Lung (tissue), 12 donors: Measurements from ENCODE around the gene CFAP45. TPM values are rescaled to one million over a fixed set of nuclear protein-coding genes. Genes with fewer than 3 reads are reported as not detected.

Experiments used
- ATAC-seq: fragments of 200-7000 bp; cut with Tn5 transposase; one replicate; pipeline ENCODE4 v1.9.1; 2020; ENCODE audit warnings: moderate number of reproducible peaks; ENCODE audit not compliant: insufficient read depth, low FRiP score
- DNase-seq, 3 donors: peaks; one replicate each; pipeline ENCODE4 v3.0.0-alpha.2; 2013 to 2017
- H3K27ac ChIP-seq, 2 donors: one replicate each; pipeline ENCODE4 v1.5.1; 2013; ENCODE audit warnings: mild to moderate bottlenecking in 2 of 2, moderate library complexity in 2 of 2, control low read depth in 1 of 2, inconsistent platforms in 1 of 2, low read depth in 1 of 2, low read length in 1 of 2
- H3K27me3 ChIP-seq, 3 donors: one replicate each; pipeline ENCODE4 v1.5.1; 2013; ENCODE audit warnings: low read length in 2 of 3; ENCODE audit not compliant: control insufficient read depth in 3 of 3, insufficient read depth in 3 of 3
- H3K36me3 ChIP-seq, 4 donors: one replicate each; pipeline ENCODE4 v1.5.1; 2013; ENCODE audit warnings: low read length in 4 of 4, mild to moderate bottlenecking in 1 of 4, moderate library complexity in 1 of 4; ENCODE audit not compliant: control insufficient read depth in 4 of 4, insufficient read depth in 4 of 4
- H3K4me1 ChIP-seq, 5 donors: one replicate each; pipeline ENCODE4 v1.5.1; 2013; ENCODE audit warnings: low read length in 5 of 5, mild to moderate bottlenecking in 2 of 5, moderate library complexity in 1 of 5; ENCODE audit not compliant: control insufficient read depth in 5 of 5, insufficient read depth in 5 of 5
- H3K4me3 ChIP-seq: one replicate; pipeline ENCODE4 v1.5.1; 2013; ENCODE audit warnings: mild to moderate bottlenecking, control low read depth, moderate library complexity
- H3K9ac ChIP-seq, 2 donors: one replicate each; pipeline ENCODE4 v1.5.1; 2013; ENCODE audit warnings: low read length in 2 of 2, control low read depth in 1 of 2; ENCODE audit not compliant: insufficient read depth in 1 of 2
- H3K9me3 ChIP-seq, 4 donors: one replicate each; pipeline ENCODE4 v1.5.1; 2013; ENCODE audit warnings: low read length in 3 of 4, mild to moderate bottlenecking in 1 of 4, moderate library complexity in 1 of 4; ENCODE audit not compliant: control insufficient read depth in 4 of 4, insufficient read depth in 3 of 4
- CTCF ChIP-seq: IDR thresholded peaks from 2 replicates; pipeline ENCODE4 v1.5.1; 2012; ENCODE audit warnings: mild to moderate bottlenecking; ENCODE audit errors: control extremely low read depth, extremely low read depth
- WGBS, 2 donors: extraction: QIAGEN DNeasy Blood & Tissue Kit; methylation state at CpG; one replicate each; pipeline ENCODE4 v1.1.7; 2013; 5-methylcytosine and 5-hydroxymethylcytosine counted together
- polyA plus RNA-seq, 2 donors: library from polyadenylated mRNA; stranded (reverse); fragments of 200-250 nt; gene quantifications; one replicate each; pipeline ENCODE4 v1.2.1, GENCODE V29; 2013
- total RNA-seq, 2 donors: library from RNA; depleted of rRNA in 1 of 2; stranded (reverse); fragments of >200 nt in 1 of 2; gene quantifications; one replicate each; pipeline ENCODE4 v1.2.1, GENCODE V29; 2014 to 2021
- donor health status: control.
- donor health status: control.
- donor health status: Bipolar disorder and iron deficiency.
- donor health status: healthy.
- donor health status: DM: yes; HTN: yes; CAD: no.

CFAP45 gene
- total and polyA plus RNA-seq, 4 donors, result 9.4 to 29.5 (median 13.1) TPM

DNA sequence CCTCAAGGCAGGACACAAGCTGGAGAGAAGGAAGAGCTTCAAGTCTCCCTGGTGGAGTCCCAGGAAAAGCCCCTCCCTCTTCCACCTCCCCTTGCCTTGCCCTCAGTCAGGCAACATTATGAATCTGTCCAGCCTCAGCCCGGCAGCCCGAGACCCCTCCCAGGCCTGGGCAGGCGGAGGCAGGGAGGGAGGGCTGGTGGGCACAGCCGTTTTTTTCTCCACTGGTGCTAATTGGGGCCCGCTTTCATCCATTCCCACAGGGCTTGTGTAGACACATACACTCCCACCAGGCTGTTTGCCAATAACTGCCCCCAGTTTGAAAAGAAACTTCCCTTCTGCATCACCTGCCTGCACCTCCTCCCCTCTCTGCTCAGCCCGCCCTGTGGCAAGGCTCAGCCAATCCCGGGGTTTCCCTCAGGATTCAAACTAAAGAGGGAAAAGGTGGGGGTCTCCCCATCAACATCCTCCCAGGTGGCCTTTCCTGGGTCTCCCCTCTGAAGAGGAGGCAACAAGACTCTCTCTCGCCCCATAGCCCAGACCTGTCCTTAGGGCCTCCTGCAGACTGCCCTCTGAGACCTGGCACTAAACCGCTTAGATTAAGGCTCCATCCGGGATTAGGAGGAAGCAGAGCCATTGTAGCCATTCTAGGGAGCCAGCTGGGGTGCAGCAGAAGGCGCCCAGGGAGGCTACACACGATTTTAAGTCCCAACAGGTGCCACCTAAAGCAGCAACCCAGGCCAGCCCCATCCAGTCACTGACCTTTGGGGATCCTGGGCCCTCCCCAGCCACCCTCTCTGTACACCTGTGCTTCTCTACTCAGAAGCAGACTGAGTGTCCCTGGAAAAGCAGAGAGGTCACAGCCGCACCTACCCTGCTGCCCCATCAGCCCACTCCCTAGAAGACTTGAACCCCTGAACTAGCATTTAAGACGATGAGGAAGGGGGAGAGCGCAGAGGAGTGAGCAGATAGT, 41.9 kb upstream of the CFAP45 start:
- no peak overlapping the region for H3K27ac ChIP-seq
- H3K4me1 ChIP-seq, result peaks cover 0 to 27% (median 11%) of the 10 kb centered on the region in 5 donors
- no peak for TF ChIP-seq CTCF
- ATAC-seq (no peak), DNase-seq (peak in 1 of 3 donors; percentile 17)
- 79 to 83% methylated on average over 14 to 15 of the region's 15 CpGs for WGBS, 2 donors
- H3K27me3 ChIP-seq, result no peaks in the 10 kb centered on the region
- no peak overlapping the region for H3K4me3 ChIP-seq
- peak overlapping the region in 1 of 2 donors; percentile 21 for H3K9ac ChIP-seq
- no peaks in the 10 kb centered on the region for H3K36me3 ChIP-seq
- no peaks in the 10 kb centered on the region for H3K9me3 ChIP-seq

- DNase-seq (no peak), ATAC-seq (no peak)
- Histone ChIP-seq H3K9ac (peak overlapping the region in 1 of 2 donors; percentile 21), H3K9me3 (no peaks in the 10 kb centered on the region), H3K36me3 (no peaks in the 10 kb centered on the region), H3K4me1 (peaks cover 0 to 30% (median 16%) of the 10 kb centered on the region in 5 donors), H3K27me3 (no peaks in the 10 kb centered on the region), H3K4me3 (no peak overlapping the region), H3K27ac (no peak overlapping the region)
- 82 to 86% methylated on average over 5 of the region's 5 CpGs for WGBS, 2 donors
- TF ChIP-seq CTCF, result no peak
Measured at GRCh38 chr1:159941141-159941540, 41.2 kb upstream of the CFAP45 start.

DNA sequence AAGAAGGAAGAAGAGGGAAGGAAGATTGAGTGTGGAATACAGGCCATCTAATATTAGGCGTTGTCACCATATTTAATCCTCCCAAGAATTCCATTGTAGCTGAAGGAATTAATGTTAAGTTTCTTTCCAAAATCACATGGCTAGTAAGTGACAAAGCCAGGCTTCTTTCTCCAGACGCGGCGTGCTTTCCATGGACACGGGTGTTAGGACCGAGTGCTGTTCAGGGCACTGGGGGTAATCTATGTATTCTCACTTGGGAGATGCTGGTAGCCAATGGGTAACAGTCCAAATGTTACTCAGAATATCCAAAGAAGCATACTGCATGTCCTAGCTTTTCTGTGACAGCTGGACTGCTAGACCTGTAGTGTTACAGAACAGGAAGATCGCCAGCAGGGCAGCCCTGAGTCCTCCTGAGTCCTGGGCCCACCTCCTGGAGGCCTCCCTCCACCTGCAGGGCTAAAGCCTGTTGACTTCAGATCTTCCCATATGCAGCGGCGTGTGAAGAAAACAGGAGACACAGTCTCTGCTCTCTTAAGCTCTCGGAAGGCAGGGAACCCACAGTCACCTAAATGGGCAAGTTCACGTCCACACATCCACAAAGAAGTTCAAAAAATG, 40.1 kb upstream of the CFAP45 start:
- TF ChIP-seq CTCF, result no peak
- H3K27ac ChIP-seq, result no peak overlapping the region
- DNase-seq (no peak), ATAC-seq (no peak)
- H3K4me1 ChIP-seq, result peaks cover 0 to 22% (median 12%) of the 10 kb centered on the region in 5 donors
- H3K27me3 ChIP-seq, result no peaks in the 10 kb centered on the region
- H3K36me3 ChIP-seq, result no peaks in the 10 kb centered on the region
- H3K9ac ChIP-seq, result no peak overlapping the region
- H3K9me3 ChIP-seq, result no peaks in the 10 kb centered on the region
- WGBS, 2 donors, result 88 to 94% methylated on average over 11 of the region's 11 CpGs
- no peak overlapping the region for H3K4me3 ChIP-seq
